Hindlimb muscle (tissue), 1 donor: ENCODE measurements around the gene IKZF1. TPM values are rescaled to one million over a fixed set of nuclear protein-coding genes. Genes with fewer than 3 reads are reported as not detected.

ENCODE experiments used
- DNase-seq: peaks from one replicate; pipeline ENCODE4 v3.0.0-alpha.2; 2013
- polyA plus RNA-seq: library from polyadenylated mRNA; unstranded; fragments of 120-200 nt; gene quantifications from one replicate; pipeline ENCODE4 v1.2.1, GENCODE V29; 2013; ENCODE audit not compliant: insufficient read length

IKZF1 gene
- polyA plus RNA-seq, 1 donor = 3.2 TPM

DNA sequence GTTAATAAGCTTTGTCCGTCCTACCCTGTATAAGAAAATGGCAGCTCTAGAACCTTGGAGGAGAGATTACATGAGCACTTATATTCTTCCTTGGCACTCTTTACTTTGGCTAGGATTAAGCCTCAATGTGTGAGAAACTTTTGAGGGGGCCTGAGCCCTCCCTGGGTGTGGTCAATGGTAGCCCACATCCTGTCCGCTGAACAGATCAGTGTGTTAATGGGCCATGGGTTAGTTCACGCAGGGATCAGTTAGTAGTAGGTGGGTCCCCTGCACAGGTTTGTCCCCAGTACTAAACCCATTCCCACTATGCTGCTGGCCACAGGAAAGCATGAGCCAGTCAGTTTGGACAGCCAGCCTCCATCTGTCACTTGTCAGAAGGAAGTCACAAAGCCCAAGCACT lies 20.2 kb upstream of the IKZF1 start:
- no peak for DNase-seq

DNA sequence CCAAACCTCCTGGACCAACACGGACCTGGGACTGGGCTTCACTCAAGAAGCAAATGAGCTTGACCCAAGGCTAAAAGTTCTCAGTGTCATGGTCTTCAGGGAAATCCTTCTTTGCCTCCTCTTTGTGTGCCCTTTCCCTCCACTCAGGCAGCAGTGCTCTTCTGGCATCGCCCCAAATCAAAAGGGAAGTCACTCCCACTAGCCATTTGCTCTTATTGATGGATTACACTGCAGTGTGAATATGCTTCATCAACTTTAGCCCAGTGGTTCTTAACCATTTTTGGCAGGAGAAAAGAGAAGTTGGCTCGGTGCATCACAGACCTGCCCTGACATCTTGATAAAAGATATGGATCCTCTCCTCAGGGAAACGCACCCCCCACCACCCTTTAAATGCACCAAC lies 19.2 kb upstream of the IKZF1 start:
- no peak for DNase-seq

DNA sequence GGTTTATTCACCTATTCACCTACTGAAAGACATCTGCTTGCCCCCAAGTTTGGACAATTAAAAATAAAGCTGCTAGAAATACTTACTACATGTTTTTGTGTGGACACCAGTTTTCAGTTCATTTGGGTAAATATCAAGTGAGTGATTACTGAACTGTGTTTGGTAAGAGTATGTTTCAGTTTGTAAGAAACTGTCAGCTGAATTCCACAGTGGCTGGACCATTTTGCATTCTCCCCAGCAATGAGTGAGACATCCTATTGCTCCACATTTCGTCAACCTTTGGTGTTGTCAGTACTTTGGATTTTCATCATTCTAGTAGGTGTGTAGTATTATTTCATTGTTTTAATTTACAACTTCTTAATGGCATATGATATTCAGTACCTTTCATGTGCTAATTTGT lies 17.4 kb upstream of the IKZF1 start:
- DNase-seq = no peak

DNA sequence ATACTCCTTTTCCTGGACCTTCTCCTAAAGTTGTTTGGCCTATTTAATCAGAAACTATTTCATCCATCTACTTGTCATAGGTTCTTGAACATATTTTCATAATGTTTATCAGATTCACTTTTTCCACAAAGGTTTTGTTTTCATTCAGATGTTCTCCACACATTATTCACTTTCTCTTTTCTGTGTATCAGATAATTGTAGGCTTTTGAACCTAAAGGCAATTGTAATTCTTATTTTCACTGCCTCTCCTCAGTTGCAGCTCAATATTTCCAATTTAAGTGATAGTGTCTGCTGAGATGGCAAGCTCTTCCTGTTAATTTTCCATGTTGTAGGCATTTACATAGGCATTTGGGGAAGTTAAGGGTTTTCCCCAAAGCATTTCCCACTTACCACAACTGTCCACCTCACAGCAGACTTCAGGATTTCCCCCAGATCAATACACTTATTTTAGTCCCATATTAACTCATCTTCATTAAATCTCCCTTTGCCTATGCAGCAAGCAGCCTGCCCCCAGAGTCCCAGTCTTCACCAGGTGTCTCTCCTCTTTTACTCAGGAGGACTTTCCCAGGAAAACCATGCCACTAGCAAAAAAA lies 12.3 kb upstream of the IKZF1 start:
- no peak for DNase-seq

DNA sequence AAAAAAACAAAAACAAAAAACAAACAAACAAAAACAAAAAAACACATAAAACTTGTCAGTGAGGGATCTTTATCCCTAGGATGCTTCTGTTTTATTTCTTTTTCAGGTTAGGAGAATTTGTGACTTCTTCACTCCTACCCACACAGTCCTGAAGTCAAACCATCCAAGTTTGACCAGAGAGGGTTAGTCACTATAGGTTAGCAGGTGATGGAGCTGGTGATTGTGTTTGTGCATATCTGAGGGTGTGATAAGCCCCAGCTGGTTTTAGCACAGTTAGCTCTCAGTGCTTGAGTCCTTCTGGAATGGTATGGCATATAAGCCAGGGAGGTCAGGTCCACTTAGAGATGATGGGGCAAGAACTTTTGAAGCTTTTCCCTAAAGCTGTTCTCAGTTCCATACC lies 11.8 kb upstream of the IKZF1 start:
- no peak for DNase-seq

DNA sequence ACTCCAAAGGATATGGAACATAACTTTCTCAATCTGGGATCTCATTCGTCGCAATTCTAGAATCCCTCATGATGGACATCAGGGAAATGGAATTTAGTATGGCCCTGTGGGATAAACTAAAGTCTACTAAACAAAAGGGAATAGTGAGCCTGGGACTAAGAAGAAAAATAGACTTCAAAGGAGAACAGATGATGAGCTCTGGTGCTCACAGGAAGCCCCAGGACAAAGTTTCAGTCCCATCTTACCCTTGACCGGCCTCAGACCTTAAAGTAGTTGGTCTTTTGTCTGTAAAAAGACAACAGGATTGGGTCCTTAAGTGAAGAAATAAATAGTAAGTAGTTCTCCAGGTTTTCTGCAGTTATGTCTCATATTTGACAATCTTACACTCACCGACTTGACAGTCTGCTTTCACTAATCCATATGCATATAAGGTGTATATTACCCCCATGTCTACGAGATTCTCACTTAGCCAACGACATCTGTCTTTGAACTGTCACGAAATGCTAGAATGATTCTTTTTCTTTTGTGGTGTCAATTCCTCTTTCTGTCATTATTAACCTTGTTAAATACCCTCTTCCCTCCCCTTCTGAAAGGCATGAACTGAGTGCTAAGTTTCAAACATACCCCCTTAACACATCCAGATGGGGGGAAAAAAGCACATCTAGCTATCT lies 10.9 kb upstream of the IKZF1 start:
- DNase-seq = no peak

DNA sequence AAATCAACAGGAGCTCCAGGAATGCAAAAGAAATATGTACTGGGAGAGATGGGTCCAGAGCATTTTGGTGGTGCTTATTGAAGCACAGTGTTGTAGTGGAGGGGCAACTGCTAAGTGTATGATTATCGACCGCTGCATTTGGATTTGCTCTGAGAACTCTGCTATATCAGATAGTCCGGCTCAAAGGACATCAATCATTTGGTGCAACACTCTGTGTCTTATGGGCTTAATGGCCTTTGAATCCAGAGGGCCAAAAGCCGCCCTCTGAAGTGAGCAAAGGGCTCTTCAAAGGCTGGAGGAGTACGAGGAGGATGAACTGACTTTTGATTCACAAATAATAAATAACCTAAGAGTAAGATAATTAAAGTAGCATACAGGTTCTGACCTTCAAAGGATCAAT lies 9.4 kb upstream of the IKZF1 start:
- no peak for DNase-seq

DNA sequence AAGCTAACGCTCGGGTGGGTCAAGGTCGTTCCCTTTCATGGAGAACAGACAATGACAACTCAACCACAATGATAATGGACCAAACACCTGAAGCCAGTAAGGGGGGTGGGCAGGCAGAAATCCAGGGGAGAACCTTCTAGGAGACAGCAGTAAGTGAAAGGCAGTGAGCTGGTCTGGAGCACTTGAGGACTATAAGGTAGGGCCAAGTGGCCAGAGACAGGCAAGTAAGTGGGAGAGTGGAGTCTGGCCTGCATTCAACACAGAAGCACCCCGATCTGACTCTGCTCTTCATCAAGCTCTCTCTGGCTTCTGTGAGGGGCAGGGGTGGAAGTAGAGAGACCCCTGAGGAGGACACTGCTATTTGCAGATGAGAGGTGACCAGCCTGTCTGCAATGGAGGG lies 7.7 kb upstream of the IKZF1 start:
- no peak for DNase-seq

DNA sequence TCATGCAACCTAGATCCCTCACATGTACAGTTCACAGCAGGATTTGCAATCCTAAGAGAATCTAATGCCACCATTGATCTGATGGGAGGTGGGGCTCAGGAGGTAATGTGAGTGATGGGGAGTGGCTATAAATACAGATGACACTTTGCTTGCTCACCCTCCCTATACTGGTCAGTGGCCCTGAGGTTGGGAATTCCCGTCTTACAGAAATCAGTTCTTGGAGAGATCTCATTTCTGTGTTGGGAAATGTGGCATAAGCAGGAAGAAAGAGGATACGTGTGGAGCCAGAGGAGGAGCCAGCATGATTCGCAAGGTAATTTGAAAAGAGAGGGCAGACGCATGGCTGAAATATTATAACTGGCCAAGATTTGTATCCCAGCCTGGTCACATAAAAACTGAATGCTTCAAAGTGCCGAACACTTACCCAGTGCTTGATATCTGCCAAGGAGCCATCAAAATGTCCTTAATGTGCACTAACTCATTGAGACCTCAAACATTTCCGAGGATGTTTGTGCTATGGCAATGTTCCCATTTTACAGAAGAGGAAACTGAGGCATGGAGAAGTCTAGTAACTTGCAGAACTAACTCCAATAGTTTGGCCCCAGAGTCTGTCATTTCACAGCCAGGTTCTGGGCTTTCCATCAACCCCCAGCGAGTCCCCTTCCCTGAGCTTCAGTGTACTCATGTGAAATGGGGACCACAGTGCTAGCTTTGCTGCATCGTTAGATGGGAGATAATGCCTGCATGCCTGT lies 5.5 kb upstream of the IKZF1 start:
- DNase-seq = no peak

DNA sequence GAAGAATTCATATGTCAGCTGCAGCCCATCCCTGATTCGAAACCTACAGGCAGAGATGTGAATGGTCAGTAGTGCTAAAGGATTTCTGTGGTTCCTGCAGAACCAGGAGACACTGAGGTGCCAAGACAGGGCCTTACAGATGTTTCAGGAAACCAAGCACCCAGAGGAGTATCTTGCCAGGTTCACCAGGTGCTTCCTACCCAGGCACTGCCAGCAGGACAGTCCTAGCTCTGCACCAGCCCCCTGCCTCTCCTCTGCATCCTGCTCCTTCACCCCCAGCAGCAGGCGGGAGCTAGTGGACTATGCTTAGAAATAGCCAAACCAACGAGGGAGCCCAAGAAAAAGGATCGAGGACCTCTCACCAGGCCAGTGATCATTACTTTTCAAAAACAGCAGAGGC lies 4.2 kb upstream of the IKZF1 start:
- no peak for DNase-seq

DNA sequence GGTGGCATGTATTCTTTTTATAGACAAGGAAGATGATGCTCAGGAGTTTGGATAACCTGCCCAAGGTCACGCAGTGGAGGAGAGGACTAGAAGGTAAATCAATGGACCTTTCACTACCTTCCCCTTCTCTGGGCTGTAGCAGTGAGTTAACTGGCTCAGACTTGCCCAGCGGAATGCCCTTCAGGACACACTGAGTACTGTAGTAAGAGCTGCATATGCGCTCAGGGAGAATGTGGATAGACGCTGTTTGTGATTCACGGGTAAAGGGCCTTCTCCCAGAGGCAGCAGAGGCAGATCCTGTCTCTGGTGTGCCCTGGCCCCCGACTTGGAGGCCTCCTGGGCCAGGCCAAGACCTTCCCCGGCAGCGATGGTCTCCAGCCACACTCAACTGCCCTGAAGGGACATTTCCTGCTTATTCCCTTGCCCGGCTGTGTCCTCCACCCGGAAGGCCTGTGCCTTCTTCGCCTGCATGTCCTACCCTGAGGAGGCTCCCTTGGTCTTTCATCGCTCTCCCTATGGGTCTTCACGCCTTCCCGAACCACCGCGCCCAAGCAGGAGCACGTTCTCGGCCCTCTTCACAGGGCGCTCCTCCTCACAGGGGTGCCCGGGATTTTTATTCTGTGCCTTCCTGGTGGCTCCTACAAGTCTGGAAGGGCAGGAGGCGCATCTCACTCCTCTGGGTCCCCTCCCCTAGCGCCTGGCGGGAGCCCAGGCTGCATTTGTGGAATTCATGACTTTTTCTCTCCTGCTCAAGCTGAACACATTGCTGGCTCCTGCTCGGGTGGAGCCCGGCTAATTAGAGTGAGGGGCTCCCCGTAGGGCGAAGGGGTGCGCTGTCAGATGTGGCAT lies 1.8 kb upstream of the IKZF1 start:
- no peak for DNase-seq

DNA sequence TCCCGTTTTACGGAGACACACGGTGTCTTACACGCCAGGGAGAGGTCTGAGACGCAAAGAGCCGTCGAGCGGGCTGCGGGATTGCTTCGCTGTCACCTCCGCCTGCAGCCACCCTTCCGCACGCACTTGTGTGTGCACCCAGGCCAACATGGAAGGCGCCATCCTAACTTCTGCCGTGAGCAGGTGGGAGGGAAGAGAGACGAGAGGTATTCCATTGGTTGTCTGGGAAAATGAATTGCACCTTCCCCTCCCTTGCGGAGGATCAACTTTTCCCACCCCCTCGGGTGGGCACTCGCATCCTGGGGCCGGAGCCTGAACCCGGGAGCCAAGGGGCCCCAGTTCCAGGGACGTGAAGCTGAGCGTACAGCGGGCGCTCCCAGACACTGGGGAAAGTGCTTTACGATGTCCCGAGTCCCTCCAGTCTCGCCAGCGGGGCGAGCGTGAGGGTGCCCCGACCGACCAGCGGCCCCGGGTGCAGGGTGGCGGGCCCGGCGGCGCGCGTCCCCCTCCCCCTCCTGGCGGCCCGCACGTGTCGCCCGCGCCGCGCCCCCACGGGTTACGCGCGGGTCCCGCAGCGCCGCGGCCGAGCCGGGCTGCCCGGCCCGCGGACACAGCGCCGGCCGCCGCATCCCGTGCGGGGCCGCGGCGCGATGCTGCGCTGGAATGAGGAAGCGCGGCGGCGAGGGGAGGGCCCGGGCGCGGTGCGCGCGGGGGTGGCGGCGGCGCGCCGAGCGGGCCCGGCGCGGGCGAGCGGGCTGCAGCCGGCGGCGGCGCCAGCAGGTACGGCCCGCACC lies 984 bp upstream of the IKZF1 start:
- no peak for DNase-seq

DNA sequence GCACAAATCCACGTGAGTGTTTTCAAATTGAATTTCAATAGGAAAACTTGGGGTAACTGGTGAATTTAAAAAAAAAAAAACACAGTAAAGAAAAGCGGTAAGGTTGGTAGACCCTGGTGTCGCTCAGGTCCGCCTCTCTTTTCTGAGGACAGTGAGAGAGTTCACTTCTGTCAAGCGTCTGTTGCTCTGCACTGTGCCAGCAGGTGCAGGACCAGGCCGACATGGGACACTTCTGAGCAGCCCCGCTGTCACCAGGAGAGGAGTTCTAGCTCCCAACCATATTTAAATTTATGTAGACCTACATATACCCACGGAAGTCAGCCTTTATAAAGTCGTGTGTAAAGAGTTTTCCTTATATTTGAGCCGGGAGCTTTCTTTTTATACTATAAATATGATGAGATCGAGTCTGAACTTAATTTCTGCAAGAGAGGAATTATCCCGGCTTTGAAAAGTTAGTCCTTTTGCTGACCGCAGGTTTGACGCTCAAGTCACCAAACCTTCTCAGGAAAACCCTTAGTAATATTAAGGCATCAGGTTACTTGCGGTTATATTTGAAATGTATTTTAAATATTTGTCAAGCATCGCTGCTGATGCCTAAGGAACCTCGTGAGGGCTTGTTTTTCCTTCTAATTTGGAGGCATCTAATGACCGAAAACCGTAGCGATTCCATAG lies 531 bp downstream of the IKZF1 start:
- no peak for DNase-seq

DNA sequence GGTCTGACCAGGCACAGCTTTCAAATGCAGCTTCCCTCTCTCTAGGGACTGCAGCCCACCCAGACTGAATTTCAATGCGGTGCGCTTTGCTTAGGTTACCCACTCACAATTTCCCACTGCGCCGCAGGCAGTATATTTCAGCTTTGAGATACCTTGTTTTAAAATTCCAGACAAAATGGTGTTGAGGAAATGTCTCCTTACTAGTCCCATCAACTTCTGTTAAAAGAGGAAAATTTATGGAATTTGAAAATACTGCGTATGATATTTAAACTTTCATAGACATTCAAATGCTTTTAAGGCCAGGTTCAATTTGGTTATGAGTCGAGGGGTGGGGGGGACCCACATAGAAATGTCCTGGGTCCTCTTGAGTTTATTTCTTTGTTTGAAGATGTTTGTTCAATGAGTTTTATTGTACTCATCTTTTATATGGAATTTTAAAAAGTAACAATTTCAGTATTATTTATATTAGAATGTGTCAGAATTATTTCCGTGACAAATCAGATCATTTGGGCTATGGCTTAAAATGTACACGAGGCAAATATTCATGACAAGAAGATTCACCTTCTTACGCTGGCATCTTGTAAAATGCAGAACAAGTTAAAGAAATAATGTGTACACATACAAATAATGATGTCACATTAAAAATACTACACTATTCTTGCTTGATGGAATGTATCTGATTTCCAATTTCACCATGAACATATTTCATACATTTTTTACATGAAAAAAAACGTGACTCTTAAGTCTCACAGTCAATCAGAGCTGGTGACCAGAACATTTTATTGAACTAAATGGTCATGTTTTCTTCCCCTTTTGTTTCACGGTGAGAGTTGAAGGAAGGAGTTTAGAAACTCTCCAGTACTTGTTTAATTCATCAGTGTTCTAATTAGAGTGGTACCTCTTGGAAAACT lies 1.3 kb downstream of the IKZF1 start:
- DNase-seq = no peak

DNA sequence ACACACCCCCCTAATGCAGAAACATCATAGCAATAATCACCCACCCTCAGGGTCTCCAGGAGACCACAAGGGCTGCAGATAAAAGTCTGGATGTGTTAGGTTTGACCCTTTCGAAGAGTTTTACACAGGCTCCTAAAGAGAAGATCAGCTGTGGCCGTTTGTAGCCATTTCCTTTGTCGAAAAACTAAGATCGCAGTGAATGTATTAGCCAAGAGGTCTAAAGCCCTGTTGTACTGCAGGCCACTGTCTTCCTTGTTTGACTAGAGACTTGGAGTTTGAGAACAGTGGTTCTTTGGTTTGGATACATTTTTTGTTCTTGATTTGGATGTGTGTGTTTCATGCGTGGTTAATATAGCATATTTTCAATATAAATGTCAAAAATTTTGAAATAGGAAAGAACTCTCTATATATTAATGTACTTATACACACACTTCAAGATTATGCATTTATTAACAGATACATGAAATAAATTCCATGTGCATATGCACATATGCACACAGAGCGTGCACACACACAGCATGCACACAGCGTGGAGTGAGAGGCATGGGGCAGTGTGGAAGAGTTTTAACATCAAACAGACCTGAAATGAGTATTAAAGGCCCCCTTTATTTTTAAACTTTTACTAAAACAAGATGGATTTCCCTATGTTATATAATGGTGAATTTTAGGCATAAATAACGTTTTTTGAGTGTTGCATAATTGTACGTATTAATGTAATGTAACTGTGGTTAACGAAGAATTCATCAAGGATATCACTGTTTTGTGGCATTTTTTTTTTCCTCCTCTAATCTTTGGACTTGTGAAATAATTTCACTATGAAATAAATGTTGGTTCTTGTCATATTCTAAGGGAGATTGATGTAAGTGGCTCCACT lies 2.2 kb downstream of the IKZF1 start:
- DNase-seq = no peak

DNA sequence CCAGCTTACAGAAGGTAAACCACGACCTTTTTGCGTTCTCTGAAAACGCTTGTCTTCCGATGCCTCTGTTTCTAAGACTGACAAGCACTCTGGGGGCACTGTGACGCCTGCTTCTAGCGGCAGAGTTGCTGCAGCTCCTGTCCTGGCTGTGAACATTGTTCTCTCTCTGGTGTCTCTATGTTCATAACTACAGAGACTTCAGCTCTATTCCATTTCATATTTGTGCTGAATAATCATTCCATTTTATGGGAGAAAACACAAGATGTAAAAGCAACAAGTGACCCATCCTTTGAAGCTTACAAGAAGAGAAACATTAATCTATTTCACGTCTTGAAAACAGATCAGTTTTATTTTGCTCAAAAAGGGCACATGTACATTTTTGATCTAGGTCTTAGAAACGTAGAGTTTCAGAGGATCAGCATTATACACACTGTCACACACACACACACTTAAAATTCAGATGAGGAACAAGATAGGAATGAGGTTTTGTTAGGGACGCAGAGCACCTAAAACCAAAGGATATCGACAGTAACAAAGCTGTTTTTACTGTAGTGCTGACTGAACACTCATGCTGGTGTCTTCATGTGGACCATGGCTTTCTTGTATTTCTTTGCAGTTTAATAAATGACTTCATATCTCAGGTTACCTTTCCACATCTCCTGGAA lies 3.0 kb downstream of the IKZF1 start:
- no peak for DNase-seq

DNA sequence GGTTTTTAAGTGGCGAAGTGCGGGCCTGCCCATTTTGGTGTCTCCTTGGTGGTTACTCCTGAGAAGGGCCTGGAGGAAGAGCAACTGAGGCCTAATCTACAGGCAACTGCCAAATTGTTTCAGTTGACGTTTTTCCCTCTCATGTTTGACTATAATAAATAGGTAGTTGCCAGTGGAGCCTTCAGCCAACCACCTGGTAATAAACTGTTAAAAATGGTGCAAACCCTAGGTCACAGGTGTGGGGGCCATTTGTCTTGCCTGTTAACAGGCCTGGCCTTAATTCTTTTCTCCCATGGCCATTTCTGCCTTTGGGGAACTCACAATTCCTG lies 3.7 kb downstream of the IKZF1 start:
- DNase-seq = no peak

DNA sequence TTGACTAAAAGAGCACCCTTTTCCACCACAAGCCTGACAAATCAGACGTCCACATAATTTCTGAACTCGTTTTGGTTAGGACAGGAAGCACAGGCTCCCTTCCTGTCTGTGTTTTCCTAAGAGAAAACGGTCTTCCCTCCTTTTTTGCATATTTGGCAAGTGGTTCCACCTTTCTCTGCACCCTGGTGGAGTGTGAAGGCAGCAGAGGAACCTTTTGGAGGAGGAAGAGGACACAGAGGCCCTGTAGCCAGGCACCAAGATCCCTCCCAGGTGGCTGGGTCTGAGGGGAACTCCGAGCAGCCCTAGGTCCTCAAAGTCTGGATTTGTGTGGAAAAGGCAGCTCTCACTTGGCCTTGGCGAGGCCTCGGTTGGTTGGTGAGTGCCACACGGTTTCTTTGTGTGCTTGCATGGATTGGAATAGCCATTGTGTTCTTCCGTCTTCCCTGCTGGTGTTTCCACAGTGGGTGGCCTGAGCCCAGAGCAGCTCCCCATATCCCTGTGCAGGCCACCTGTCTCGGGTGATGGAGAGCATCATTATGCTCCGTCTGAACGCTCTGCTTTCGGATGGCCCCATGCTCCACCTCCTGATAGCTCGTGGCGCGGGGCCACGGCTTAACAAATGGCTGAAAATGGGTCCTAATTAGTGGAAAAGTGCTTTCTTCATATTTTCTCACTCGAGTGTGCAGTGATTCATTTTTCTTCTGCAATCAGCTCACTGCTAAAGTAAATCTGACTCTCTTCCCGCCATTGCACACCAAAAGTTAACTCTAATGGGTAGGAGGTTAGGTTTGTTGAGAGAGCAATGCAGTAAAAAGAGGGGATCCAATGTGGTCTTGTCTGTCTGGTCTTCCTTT lies 4.2 kb downstream of the IKZF1 start:
- DNase-seq = no peak
